Trophoblast cell (in vitro differentiated cells and primary cell): ENCODE measurements around the gene HBA2.
A peak's percentile ranks its signal among the peaks of the same experiment; 100 is the strongest.

Source experiments
- DNase-seq, 2 donors: peaks; one replicate each; pipeline ENCODE4 v3.0.0-alpha.2; 2016
- H2AFZ ChIP-seq: 2 replicates; pipeline ENCODE4 v1.6.1; 2013; ENCODE audit warnings: low read length, moderate library complexity, mild to moderate bottlenecking; ENCODE audit not compliant: insufficient read depth, poor library complexity
- H2AK5ac ChIP-seq: 2 replicates; pipeline ENCODE4 v1.6.1; 2013; ENCODE audit warnings: mild to moderate bottlenecking, low read length
- H2BK120ac ChIP-seq: 2 replicates; pipeline ENCODE4 v1.6.1; 2013; ENCODE audit warnings: low read length, mild to moderate bottlenecking, moderate library complexity; ENCODE audit not compliant: insufficient read depth, poor library complexity
- H2BK12ac ChIP-seq: 2 replicates; pipeline ENCODE4 v1.6.1; 2013; ENCODE audit warnings: mild to moderate bottlenecking, low read length, moderate library complexity
- H2BK5ac ChIP-seq: 2 replicates; pipeline ENCODE4 v1.6.1; 2013; ENCODE audit warnings: low read length, low read depth, moderate library complexity, mild to moderate bottlenecking; ENCODE audit not compliant: poor library complexity
- H3K14ac ChIP-seq: 2 replicates; pipeline ENCODE4 v1.6.1; 2013; ENCODE audit warnings: mild to moderate bottlenecking, low read length
- H3K18ac ChIP-seq: 2 replicates; pipeline ENCODE4 v1.6.1; 2013; ENCODE audit warnings: mild to moderate bottlenecking, low read length
- H3K23ac ChIP-seq: 2 replicates; pipeline ENCODE4 v1.6.1; 2013; ENCODE audit warnings: low read length
- H3K27ac ChIP-seq: 2 replicates; pipeline ENCODE4 v1.5.1; 2013; ENCODE audit warnings: low read depth, mild to moderate bottlenecking, inconsistent platforms, low read length, moderate library complexity
- H3K27me3 ChIP-seq: 2 replicates; pipeline ENCODE4 v1.6.1; 2013; ENCODE audit warnings: inconsistent platforms, mild to moderate bottlenecking, low read length, moderate library complexity; ENCODE audit not compliant: insufficient read depth
- H3K36me3 ChIP-seq, 2 experiments: 1 replicate in 1 of 2; 2 replicates in 1 of 2; pipeline ENCODE4 v1.6.1; 2013; ENCODE audit warnings: low read length in 2 of 2, mild to moderate bottlenecking in 2 of 2, moderate library complexity in 1 of 2; ENCODE audit not compliant: insufficient read depth in 2 of 2, control insufficient read depth in 1 of 2
- H3K4ac ChIP-seq: 2 replicates; pipeline ENCODE4 v1.6.1; 2013; ENCODE audit warnings: low read depth, mild to moderate bottlenecking, low read length, moderate library complexity
- H3K4me1 ChIP-seq, 2 experiments: 1 replicate in 1 of 2; 2 replicates in 1 of 2; pipeline ENCODE4 v1.6.1; 2013; ENCODE audit warnings: low read length in 2 of 2, mild to moderate bottlenecking in 2 of 2, moderate library complexity in 1 of 2; ENCODE audit not compliant: insufficient read depth in 2 of 2, control insufficient read depth in 1 of 2
- H3K4me2 ChIP-seq: 2 replicates; pipeline ENCODE4 v1.6.1; 2013; ENCODE audit warnings: inconsistent platforms, mild to moderate bottlenecking, low read length, moderate library complexity
- H3K4me3 ChIP-seq: 2 replicates; pipeline ENCODE4 v1.5.1; 2013; ENCODE audit warnings: mild to moderate bottlenecking, low read depth, low read length, inconsistent platforms
- H3K79me1 ChIP-seq: one replicate; pipeline ENCODE4 v1.6.1; 2013; ENCODE audit warnings: low read length
- H3K79me2 ChIP-seq: 2 replicates; pipeline ENCODE4 v1.6.1; 2013; ENCODE audit warnings: low read length, mild to moderate bottlenecking; ENCODE audit not compliant: control insufficient read depth, insufficient read depth, poor library complexity
- H3K9ac ChIP-seq: 2 replicates; pipeline ENCODE4 v1.6.1; 2013; ENCODE audit warnings: mild to moderate bottlenecking, low read length
- H3K9me3 ChIP-seq: 2 replicates; pipeline ENCODE4 v1.6.1; 2013; ENCODE audit warnings: low read depth, mild to moderate bottlenecking, control low read depth, inconsistent platforms, low read length; ENCODE audit not compliant: insufficient read depth
- H4K12ac ChIP-seq: 2 replicates; pipeline ENCODE4 v1.6.1; 2013; ENCODE audit warnings: low read depth, mild to moderate bottlenecking, low read length, moderate library complexity
- H4K8ac ChIP-seq: 2 replicates; pipeline ENCODE4 v1.6.1; 2013; ENCODE audit warnings: low read depth, mild to moderate bottlenecking, low read length, moderate library complexity
- H4K91ac ChIP-seq: one replicate; pipeline ENCODE4 v1.6.1; 2013; ENCODE audit warnings: low read depth, mild to moderate bottlenecking, low read length, moderate library complexity
- WGBS: extraction: QIAGEN DNeasy Blood & Tissue Kit; methylation state at CpG from one replicate; pipeline ENCODE4 v1.1.7; 2013; ENCODE audit warnings: missing lambda C conversion rate; ENCODE audit not compliant: insufficient read length, insufficient coverage; ENCODE audit errors: extremely low coverage; 5-methylcytosine and 5-hydroxymethylcytosine counted together

Gene HBA2

GRCh38 chr16:189604-190186 is 17.0 kb downstream of the HBA2 start:
- Histone ChIP-seq H3K27me3 (no peaks in the 10 kb centered on the region), H3K14ac (no peak overlapping the region), H2BK12ac (no peak overlapping the region), H4K91ac (no peak overlapping the region), H2BK120ac (no peak overlapping the region), H3K36me3 (peaks cover 74 to 76% of the 10 kb centered on the region in 2 experiments), H2AFZ (no peak overlapping the region), H2BK5ac (no peak overlapping the region), H2AK5ac (no peak overlapping the region), H3K18ac (no peak overlapping the region), H3K4me2 (no peak overlapping the region), H3K4me1 (no peaks in the 10 kb centered on the region), H3K23ac (no peak overlapping the region), H3K4me3 (no peak overlapping the region), H3K27ac (no peak overlapping the region), H3K4ac (no peak overlapping the region), H4K12ac (no peak overlapping the region), H4K8ac (no peak overlapping the region), H3K79me2 (no peaks in the 10 kb centered on the region), H3K9me3 (no peaks in the 10 kb centered on the region), H3K9ac (no peak overlapping the region), H3K79me1 (no peaks in the 10 kb centered on the region)
- no peak for DNase-seq
- WGBS, result no CpG with 5 or more reads among the region's 34 CpGs

- Histone ChIP-seq H3K4me3 (no peak overlapping the region), H3K4me2 (no peak overlapping the region), H2AFZ (no peak overlapping the region), H2AK5ac (no peak overlapping the region), H2BK5ac (no peak overlapping the region), H3K9ac (no peak overlapping the region), H3K4ac (no peak overlapping the region), H4K12ac (no peak overlapping the region), H2BK120ac (no peak overlapping the region), H3K14ac (no peak overlapping the region), H3K27me3 (no peaks in the 10 kb centered on the region), H3K18ac (no peak overlapping the region), H3K4me1 (no peaks in the 10 kb centered on the region), H3K23ac (no peak overlapping the region), H3K27ac (no peak overlapping the region), H3K79me1 (no peaks in the 10 kb centered on the region), H3K9me3 (no peaks in the 10 kb centered on the region), H3K36me3 (peaks cover 84 to 86% of the 10 kb centered on the region in 2 experiments), H4K8ac (no peak overlapping the region), H3K79me2 (no peaks in the 10 kb centered on the region), H4K91ac (no peak overlapping the region), H2BK12ac (no peak overlapping the region)
- DNase-seq, result peak; percentile 74 to 79
- no CpG with 5 or more reads among the region's 4 CpGs for WGBS
These were observed 19.2 kb downstream of the HBA2 start for GRCh38 chr16:191831-192230.

DNA sequence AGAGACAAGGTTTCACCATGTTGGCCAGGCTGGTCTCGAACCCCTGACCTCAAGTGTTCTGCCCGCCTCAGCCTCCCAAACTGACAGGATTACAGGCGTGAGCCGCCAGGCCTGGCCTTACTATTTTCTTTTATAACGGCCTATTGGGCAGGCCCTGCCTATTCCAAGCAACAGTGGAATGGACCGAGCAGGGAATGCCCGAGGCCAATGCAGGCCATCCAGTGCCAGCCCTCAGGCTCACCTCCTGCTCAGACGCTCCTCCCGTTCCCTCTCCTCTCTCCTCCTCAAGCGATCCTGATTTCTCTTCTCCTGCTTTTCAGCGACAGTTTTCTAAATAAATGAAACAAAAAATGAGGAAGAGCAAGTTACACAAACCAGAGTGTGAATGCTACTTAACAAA is 20.0 kb downstream of the HBA2 start:
- no peak overlapping the region for H2BK12ac ChIP-seq

GRCh38 chr16:193441-193840 is 20.8 kb downstream of the HBA2 start:
- H2BK5ac ChIP-seq, result no peak overlapping the region
- H3K23ac ChIP-seq, result no peak overlapping the region
- no peak overlapping the region for H3K4me3 ChIP-seq
- no peak overlapping the region for H2BK120ac ChIP-seq
- H3K79me1 ChIP-seq, result no peaks in the 10 kb centered on the region
- H3K4me1 ChIP-seq, result no peaks in the 10 kb centered on the region
- H4K8ac ChIP-seq, result no peak overlapping the region
- H3K79me2 ChIP-seq, result no peaks in the 10 kb centered on the region
- no peak overlapping the region for H3K14ac ChIP-seq
- H4K12ac ChIP-seq, result no peak overlapping the region
- H2AK5ac ChIP-seq, result no peak overlapping the region
- H3K27me3 ChIP-seq, result no peaks in the 10 kb centered on the region
- no CpG with 5 or more reads among the region's 15 CpGs for WGBS
- H2AFZ ChIP-seq, result no peak overlapping the region
- H3K4ac ChIP-seq, result no peak overlapping the region
- H3K9ac ChIP-seq, result no peak overlapping the region
- no peak overlapping the region for H4K91ac ChIP-seq
- H3K4me2 ChIP-seq, result no peak overlapping the region
- H3K18ac ChIP-seq, result no peak overlapping the region
- H2BK12ac ChIP-seq, result no peak overlapping the region
- H3K36me3 ChIP-seq, result peaks cover 87 to 90% of the 10 kb centered on the region in 2 experiments
- H3K27ac ChIP-seq, result no peak overlapping the region
- DNase-seq, result peak; percentile 86 to 88
- no peaks in the 10 kb centered on the region for H3K9me3 ChIP-seq

More for the DNA sequence above, 20.0 kb downstream of the HBA2 start:
- Histone ChIP-seq H4K91ac (no peak overlapping the region), H3K4me3 (no peak overlapping the region), H2BK5ac (no peak overlapping the region), H3K9me3 (no peaks in the 10 kb centered on the region), H3K18ac (no peak overlapping the region), H3K14ac (no peak overlapping the region), H2BK120ac (no peak overlapping the region), H3K27me3 (no peaks in the 10 kb centered on the region), H3K79me2 (no peaks in the 10 kb centered on the region), H3K4me1 (no peaks in the 10 kb centered on the region), H3K9ac (peak overlapping the region; percentile 33), H4K8ac (no peak overlapping the region), H3K27ac (no peak overlapping the region), H3K36me3 (peaks cover 85 to 87% of the 10 kb centered on the region in 2 experiments), H4K12ac (no peak overlapping the region), H2AFZ (no peak overlapping the region), H3K4me2 (no peak overlapping the region), H3K4ac (no peak overlapping the region), H2AK5ac (no peak overlapping the region), H3K23ac (no peak overlapping the region), H3K79me1 (no peaks in the 10 kb centered on the region)
- WGBS, result no CpG with 5 or more reads among the region's 11 CpGs
- DNase-seq, result peak; percentile 77 to 83
